ENCODE measurements around the gene MAP3K4. TPM values are rescaled to one million over a fixed set of nuclear protein-coding genes. Genes with fewer than 3 reads are reported as not detected.

The MAP3K4 gene
- total RNA-seq, 1 donor from 2014 or later, result 66.5 TPM

- Mint-ChIP-seq H3K27ac (no peak overlapping the region), H3K36me3 (ENCODE audit: low read depth) (peaks cover 42% of the 10 kb centered on the region), H3K4me1 (peaks cover 6% of the 10 kb centered on the region), H3K4me3 (no peak overlapping the region), H3K27me3 (no peaks in the 10 kb centered on the region), H3K9me3 (peaks cover 5% of the 10 kb centered on the region)
- no peak for TF ChIP-seq CTCF (IDR thresholded peaks at IDR 0.05)
- ChIA-PET POLR2A (interaction anchor here (0.6 kb wide), 1 partner anchor 45 kb away, joined by 3 read pairs; no protein-coding TSS in a partner anchor), CTCF (no interaction called here)
- DNase-seq, result no peak
- no peak for ATAC-seq (ENCODE audit: low read depth)
- intact Hi-C loops (cut with micrococcal nuclease), result no loop called here
Observed at GRCh38 chr6:161130541-161130940, 139.0 kb downstream of the MAP3K4 start.

GRCh38 chr6:161130967-161131766, 139.6 kb downstream of the MAP3K4 start:
- CTCF ChIA-PET, result no interaction called here
- no peaks in the 10 kb centered on the region for H3K27me3 Mint-ChIP-seq

GRCh38 chr6:161132384-161132783, 140.8 kb downstream of the MAP3K4 start:
- peaks cover 16% of the 10 kb centered on the region for H3K4me1 Mint-ChIP-seq
- peaks cover 25% of the 10 kb centered on the region for H3K36me3 Mint-ChIP-seq (ENCODE audit: low read depth)
- ATAC-seq (ENCODE audit: low read depth) (no peak), DNase-seq (no peak)
- ChIA-PET CTCF (no interaction called here), POLR2A (no interaction called here)
- H3K27me3 Mint-ChIP-seq, result no peaks in the 10 kb centered on the region
- no peak for TF ChIP-seq CTCF (IDR thresholded peaks at IDR 0.05)
- no peaks in the 10 kb centered on the region for H3K9me3 Mint-ChIP-seq
- no peak overlapping the region for H3K27ac Mint-ChIP-seq
- intact Hi-C loops (cut with micrococcal nuclease), result no loop called here
- no peak overlapping the region for H3K4me3 Mint-ChIP-seq

More at GRCh38 chr6:161130967-161131766, 139.6 kb downstream of the MAP3K4 start:
- Mint-ChIP-seq H3K36me3 (ENCODE audit: low read depth) (peaks cover 36% of the 10 kb centered on the region), H3K4me1 (peaks cover 12% of the 10 kb centered on the region), H3K27ac (no peak overlapping the region), H3K4me3 (no peak overlapping the region), H3K9me3 (no peaks in the 10 kb centered on the region)
- TF ChIP-seq CTCF (IDR thresholded peaks at IDR 0.05), result no peak
- POLR2A ChIA-PET, result interaction anchor here (0.6 kb wide), 1 partner anchor 44 kb away, joined by 3 read pairs; no protein-coding TSS in a partner anchor
- intact Hi-C loops (cut with micrococcal nuclease), result no loop called here
- DNase-seq, result no peak
- no peak for ATAC-seq (ENCODE audit: low read depth)

DNA sequence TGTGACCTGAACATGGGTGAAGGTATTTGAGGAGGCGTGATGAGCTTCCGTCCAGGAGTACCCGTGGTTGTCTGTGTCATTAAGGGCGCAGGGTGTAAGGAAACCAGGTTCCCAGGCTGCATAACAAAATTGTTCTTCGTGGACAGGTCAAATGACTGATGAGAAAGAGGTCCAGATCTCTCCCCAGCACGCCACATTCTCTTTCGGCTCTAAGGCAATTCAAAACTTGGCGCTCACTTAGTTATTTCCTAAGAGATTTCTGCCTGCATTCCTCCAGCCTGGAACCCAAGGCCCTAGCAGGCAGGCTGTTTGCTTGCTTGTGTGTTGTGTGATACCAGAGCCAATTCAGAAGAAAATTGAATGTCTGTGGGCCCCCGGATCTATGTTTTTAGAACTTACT, 142.4 kb downstream of the MAP3K4 start:
- H3K4me1 Mint-ChIP-seq, result peaks cover 16% of the 10 kb centered on the region
- DNase-seq (no peak), ATAC-seq (ENCODE audit: low read depth) (no peak)
- H3K4me3 Mint-ChIP-seq, result no peak overlapping the region
- H3K36me3 Mint-ChIP-seq (ENCODE audit: low read depth), result peaks cover 15% of the 10 kb centered on the region
- CTCF ChIA-PET, result no interaction called here
- H3K27me3 Mint-ChIP-seq, result no peaks in the 10 kb centered on the region
- no peak overlapping the region for H3K27ac Mint-ChIP-seq
- POLR2A ChIA-PET, result interaction anchor here (0.5 kb wide), 1 partner anchor 140 kb away, joined by 7 read pairs; the partner anchor contains the start of gene AGPAT4
- no peaks in the 10 kb centered on the region for H3K9me3 Mint-ChIP-seq
- no peak for TF ChIP-seq CTCF (IDR thresholded peaks at IDR 0.05)
- intact Hi-C loops (cut with micrococcal nuclease), result no loop called here

- Mint-ChIP-seq H3K9me3 (no peaks in the 10 kb centered on the region), H3K36me3 (ENCODE audit: low read depth) (peaks cover 11% of the 10 kb centered on the region), H3K27ac (no peak overlapping the region), H3K27me3 (no peaks in the 10 kb centered on the region), H3K4me1 (peaks cover 16% of the 10 kb centered on the region), H3K4me3 (no peak overlapping the region)
- ChIA-PET CTCF (no interaction called here), POLR2A (no interaction called here)
- no peak for ATAC-seq (ENCODE audit: low read depth)
- DNase-seq, result no peak
- no peak for TF ChIP-seq CTCF (IDR thresholded peaks at IDR 0.05)
- intact Hi-C loops (cut with micrococcal nuclease), result no loop called here
Observed at GRCh38 chr6:161134550-161135298, 143.2 kb downstream of the MAP3K4 start.
